Renal cortex interstitium (tissue), 11 donors: ENCODE measurements around the gene LINGO1. TPM values are rescaled to one million over a fixed set of nuclear protein-coding genes. Genes with fewer than 3 reads are reported as not detected.

ENCODE experiments used
- DNase-seq, 11 donors: peaks; one replicate each; pipeline ENCODE4 v3.0.0-alpha.2; 2013; ENCODE audit warnings: low read depth in 9 of 11, low spot score in 4 of 11; ENCODE audit errors: extremely low read depth in 1 of 11
- polyA plus RNA-seq, 3 donors: library from polyadenylated mRNA; unstranded; fragments of 120-200 nt; gene quantifications; one replicate each; pipeline ENCODE4 v1.2.1, GENCODE V29; 2013; ENCODE audit not compliant: insufficient read length in 3 of 3

The LINGO1 gene
- polyA plus RNA-seq, 3 donors = 12.3 to 20.8 (median 14.4) TPM

GRCh38 chr15:77624868-77625267 is 7.8 kb downstream of the LINGO1 start:
- no peak for DNase-seq

GRCh38 chr15:77623755-77624524 is 8.8 kb downstream of the LINGO1 start:
- no peak for DNase-seq

- DNase-seq = no peak
Measured at GRCh38 chr15:77622934-77623754, 9.6 kb downstream of the LINGO1 start.

GRCh38 chr15:77622209-77622933 is 10.3 kb downstream of the LINGO1 start:
- DNase-seq = no peak

- no peak for DNase-seq
Measured at GRCh38 chr15:77621847-77622208, 10.9 kb downstream of the LINGO1 start.

- no peak for DNase-seq
Measured at GRCh38 chr15:77620960-77621647, 11.6 kb downstream of the LINGO1 start.

GRCh38 chr15:77620297-77620696 is 12.4 kb downstream of the LINGO1 start:
- DNase-seq = no peak

GRCh38 chr15:77619883-77620282 is 12.8 kb downstream of the LINGO1 start:
- DNase-seq = no peak

GRCh38 chr15:77617476-77618230 is 15.1 kb downstream of the LINGO1 start:
- DNase-seq = no peak

GRCh38 chr15:77616072-77616471 is 16.6 kb downstream of the LINGO1 start:
- DNase-seq = no peak

GRCh38 chr15:77615472-77615871 is 17.2 kb downstream of the LINGO1 start:
- DNase-seq = no peak

GRCh38 chr15:77614251-77614806 is 18.4 kb downstream of the LINGO1 start:
- no peak for DNase-seq

GRCh38 chr15:77613814-77614213 is 18.9 kb downstream of the LINGO1 start:
- DNase-seq = no peak

- DNase-seq = no peak
Measured at GRCh38 chr15:77612958-77613601, 19.6 kb downstream of the LINGO1 start.

- DNase-seq = no peak
Measured at GRCh38 chr15:77611767-77612166, 20.9 kb downstream of the LINGO1 start.

- DNase-seq = no peak
Measured at GRCh38 chr15:77610731-77611130, 22.0 kb downstream of the LINGO1 start.

GRCh38 chr15:77609558-77609957 is 23.2 kb downstream of the LINGO1 start:
- no peak for DNase-seq

- no peak for DNase-seq
Measured at GRCh38 chr15:77608774-77609173, 23.9 kb downstream of the LINGO1 start.
